Measurements from ENCODE around the gene IFNA16. TPM values are rescaled to one million over a fixed set of nuclear protein-coding genes. Genes with fewer than 3 reads are reported as not detected.
"Not testable (repeated sequence)": the region's sequence is repeated elsewhere in the genome, so short reads cannot be mapped to it uniquely, and the experiment has no call there.

IFNA16 gene
- total RNA-seq, 3 donors from 2014 or later (not counting 1 experiment from before 2014, with no cell fraction given): not detected

GRCh38 chr9:21205204-21205603, 11.9 kb downstream of the IFNA16 start:
- DNase-seq (no peak), ATAC-seq (no peak)
- intact Hi-C loops (cut with micrococcal nuclease): no loop called here
- no peak overlapping the region for H3K4me3 ChIP-seq (ENCODE audit: low read length)
- TF ChIP-seq CTCF (IDR thresholded peaks at IDR 0.05): no peak
- Mint-ChIP-seq H3K4me1 (no peaks in the 10 kb centered on the region), H3K27me3 (ENCODE audit: low read depth in 2 of 2) (peaks cover 18 to 23% of the 10 kb centered on the region in 2 donors), H3K4me3 (no peak overlapping the region), H3K27ac (no peak overlapping the region), H3K36me3 (no peaks in the 10 kb centered on the region), H3K9me3 (no peaks in the 10 kb centered on the region)
- H3K4me1 ChIP-seq (ENCODE audit: control insufficient read depth, insufficient read depth, low read length): no peaks in the 10 kb centered on the region
- no peak overlapping the region for H3K27ac ChIP-seq (ENCODE audit: low read length)
- no peaks in the 10 kb centered on the region for H3K27me3 ChIP-seq (ENCODE audit: control insufficient read depth, insufficient read depth, low read length)
- no peaks in the 10 kb centered on the region for H3K9me3 ChIP-seq (ENCODE audit: control insufficient read depth, insufficient read depth, low read length)
- no peaks in the 10 kb centered on the region for H3K36me3 ChIP-seq (ENCODE audit: control insufficient read depth, insufficient read depth, low read length)

- H3K9me3 Mint-ChIP-seq; H3K9me3 ChIP-seq (ENCODE audit: control insufficient read depth, insufficient read depth, low read length); H3K4me3 ChIP-seq (ENCODE audit: low read length); H3K4me3 Mint-ChIP-seq; H3K36me3 ChIP-seq (ENCODE audit: control insufficient read depth, insufficient read depth, low read length); DNase-seq; H3K27ac ChIP-seq (ENCODE audit: low read length); H3K36me3 Mint-ChIP-seq; H3K27me3 ChIP-seq (ENCODE audit: control insufficient read depth, insufficient read depth, low read length); H3K4me1 Mint-ChIP-seq; H3K4me1 ChIP-seq (ENCODE audit: control insufficient read depth, insufficient read depth, low read length); H3K27ac Mint-ChIP-seq; ATAC-seq; intact Hi-C loops (cut with micrococcal nuclease): not testable (repeated sequence)
- 76% methylated on average over 3 of the region's 4 CpGs for WGBS (ENCODE audit: insufficient coverage)
- peaks cover 15 to 27% of the 10 kb centered on the region in 2 donors for H3K27me3 Mint-ChIP-seq (ENCODE audit: low read depth in 2 of 2)
Observed at GRCh38 chr9:21202105-21202504, 15.0 kb downstream of the IFNA16 start, which contains the start of gene IFNA7. IFNA7 (minus strand) TSS chr9:21202205; CDS start chr9:21202165, 40 bp downstream.

GRCh38 chr9:21194867-21195776, 22.0 kb downstream of the IFNA16 start:
- TF ChIP-seq CTCF (IDR thresholded peaks at IDR 0.05): peak; percentile 61
- H3K27me3 ChIP-seq (ENCODE audit: control insufficient read depth, insufficient read depth, low read length); H3K27me3 Mint-ChIP-seq (ENCODE audit: low read depth in 2 of 2); H3K9me3 Mint-ChIP-seq; H3K4me1 Mint-ChIP-seq; H3K36me3 ChIP-seq (ENCODE audit: control insufficient read depth, insufficient read depth, low read length); H3K27ac ChIP-seq (ENCODE audit: low read length); intact Hi-C loops (cut with micrococcal nuclease); H3K4me1 ChIP-seq (ENCODE audit: control insufficient read depth, insufficient read depth, low read length); H3K9me3 ChIP-seq (ENCODE audit: control insufficient read depth, insufficient read depth, low read length); H3K36me3 Mint-ChIP-seq; H3K4me3 ChIP-seq (ENCODE audit: low read length): not testable (repeated sequence)
- Mint-ChIP-seq H3K4me3 (peak overlapping the region; percentile 71), H3K27ac (peak overlapping the region; percentile 47 to 59)
- peak; percentile 87 to 96 (median 95) for ATAC-seq
- 5% methylated on average over 1 of the region's 6 CpGs for WGBS (ENCODE audit: insufficient coverage)
- peak in 1 of 2 donors; percentile 49 for DNase-seq

GRCh38 chr9:21187487-21187886, 29.6 kb downstream of the IFNA16 start, which contains the start of gene IFNA4:
IFNA4 (minus strand) TSS chr9:21187587; CDS start chr9:21187531, 56 bp downstream.
- H3K9me3 Mint-ChIP-seq; H3K27me3 ChIP-seq (ENCODE audit: control insufficient read depth, insufficient read depth, low read length); H3K4me1 ChIP-seq (ENCODE audit: control insufficient read depth, insufficient read depth, low read length); H3K36me3 ChIP-seq (ENCODE audit: control insufficient read depth, insufficient read depth, low read length); intact Hi-C loops (cut with micrococcal nuclease); H3K27ac ChIP-seq (ENCODE audit: low read length); H3K36me3 Mint-ChIP-seq; ATAC-seq; DNase-seq; H3K27ac Mint-ChIP-seq; H3K4me3 ChIP-seq (ENCODE audit: low read length); H3K4me3 Mint-ChIP-seq; H3K9me3 ChIP-seq (ENCODE audit: control insufficient read depth, insufficient read depth, low read length): not testable (repeated sequence)
- H3K27me3 Mint-ChIP-seq (ENCODE audit: low read depth in 2 of 2): peaks cover 0 to 11% of the 10 kb centered on the region in 2 donors
- WGBS (ENCODE audit: insufficient coverage): no CpG with 5 or more reads among the region's 3 CpGs
- peaks cover 5 to 12% of the 10 kb centered on the region in 2 donors for H3K4me1 Mint-ChIP-seq

Data from natural killer cell (primary cell).